Measurements from ENCODE around the gene ATP2C2.

GRCh38 chr16:84324434-84325262, 43.7 kb upstream of the ATP2C2 start:
- TF ChIP-seq POLR2A (IDR thresholded peaks at IDR 0.05; ENCODE audit: extremely low read depth, insufficient read length) (no peak), CTCF (IDR thresholded peaks at IDR 0.05; ENCODE audit: low read depth, low read length) (no peak), MYC (IDR thresholded peaks at IDR 0.05; ENCODE audit: low read depth, low read length) (no peak)
